CD4-positive, alpha-beta T cell treated with Interleukin-10 for 1 hour (primary cell): ENCODE results near the gene STK38.

Experiments used
- DNase-seq: peaks from one replicate; pipeline ENCODE4 v3.0.0-alpha.2; 2020

Gene STK38

DNA sequence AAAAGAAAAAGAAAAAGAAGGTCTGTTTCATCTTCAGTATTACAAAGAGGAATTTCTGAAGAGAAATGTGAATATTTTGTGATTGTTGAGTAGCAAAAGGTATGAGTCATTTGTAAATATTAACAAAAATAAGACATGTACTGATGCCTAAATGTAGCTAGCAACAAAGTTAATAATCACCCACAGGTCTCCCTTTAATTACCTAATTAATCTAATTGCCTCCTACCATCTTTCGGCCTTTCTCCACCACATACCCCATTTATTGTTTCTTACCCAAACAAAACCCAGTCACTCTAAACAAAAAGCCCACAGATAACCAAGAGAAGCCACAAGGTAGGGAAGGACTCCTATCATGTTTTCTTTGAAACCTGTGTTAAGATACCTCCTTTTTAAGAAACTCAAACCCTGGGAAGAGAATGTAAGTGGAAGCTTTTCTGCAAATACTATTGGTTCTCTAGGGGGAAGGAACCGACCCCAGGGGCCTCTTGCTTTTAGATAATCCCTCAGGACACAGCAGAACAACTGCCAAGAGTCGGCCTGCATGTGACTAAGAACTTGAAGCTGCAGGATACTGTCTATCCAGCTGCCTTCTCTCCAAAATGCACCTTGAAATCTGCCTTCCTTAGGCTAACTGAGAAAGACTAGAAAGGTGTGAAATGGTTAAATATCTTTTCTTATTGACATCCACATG is 16.1 kb upstream of the STK38 start:
- no peak for DNase-seq

DNA sequence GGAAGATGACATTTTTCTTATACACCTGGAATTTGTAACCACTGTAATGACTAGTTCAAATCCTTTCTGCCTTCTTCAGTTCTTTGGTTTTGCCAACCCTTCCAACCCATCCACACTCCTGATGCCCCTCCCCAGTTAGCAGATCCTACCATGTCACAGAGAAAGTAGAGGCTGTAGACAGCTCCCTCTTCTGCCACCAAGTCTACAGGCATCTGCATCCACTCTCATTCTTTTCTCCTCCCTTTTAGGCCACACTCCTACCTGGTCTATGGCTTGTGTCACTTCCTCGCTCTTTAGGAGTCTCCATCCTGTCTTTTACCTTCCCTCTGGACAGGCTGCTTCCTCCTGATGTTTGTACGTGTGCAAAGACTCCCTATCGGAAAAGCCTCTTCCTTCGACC is 13.5 kb upstream of the STK38 start:
- DNase-seq, result no peak

- no peak for DNase-seq
Measured at GRCh38 chr6:36559011-36559793, 11.9 kb upstream of the STK38 start.

GRCh38 chr6:36556281-36556680 is 9.0 kb upstream of the STK38 start:
- no peak for DNase-seq

GRCh38 chr6:36555750-36556252 is 8.5 kb upstream of the STK38 start:
- no peak for DNase-seq

DNA sequence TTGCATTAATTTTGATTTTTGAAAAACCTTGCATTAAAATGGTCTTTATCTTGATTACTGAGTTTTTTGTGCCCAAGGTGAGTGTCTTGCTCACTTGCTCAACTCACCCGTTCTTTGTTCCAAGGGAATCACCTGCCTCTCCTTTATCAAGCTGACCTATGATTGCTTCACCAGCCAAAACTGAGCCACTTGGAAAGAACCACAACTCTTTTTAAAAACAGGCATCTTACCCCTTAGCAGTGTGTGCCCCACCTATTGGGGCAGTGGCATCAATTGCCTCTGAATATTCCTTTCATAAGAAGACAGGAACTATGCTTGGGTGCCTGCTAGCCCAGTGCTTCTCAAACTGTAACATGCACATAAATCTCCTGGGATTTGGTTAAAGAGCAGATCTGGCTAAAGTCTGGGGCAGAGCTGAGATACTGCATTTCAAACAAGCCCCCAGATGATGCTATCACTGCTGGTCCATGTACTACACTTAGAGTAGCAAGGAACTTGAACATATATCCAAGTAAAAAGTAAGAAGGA is 3.3 kb upstream of the STK38 start:
- DNase-seq, result no peak

GRCh38 chr6:36548401-36548743 is 1.1 kb upstream of the STK38 start:
- no peak for DNase-seq

DNA sequence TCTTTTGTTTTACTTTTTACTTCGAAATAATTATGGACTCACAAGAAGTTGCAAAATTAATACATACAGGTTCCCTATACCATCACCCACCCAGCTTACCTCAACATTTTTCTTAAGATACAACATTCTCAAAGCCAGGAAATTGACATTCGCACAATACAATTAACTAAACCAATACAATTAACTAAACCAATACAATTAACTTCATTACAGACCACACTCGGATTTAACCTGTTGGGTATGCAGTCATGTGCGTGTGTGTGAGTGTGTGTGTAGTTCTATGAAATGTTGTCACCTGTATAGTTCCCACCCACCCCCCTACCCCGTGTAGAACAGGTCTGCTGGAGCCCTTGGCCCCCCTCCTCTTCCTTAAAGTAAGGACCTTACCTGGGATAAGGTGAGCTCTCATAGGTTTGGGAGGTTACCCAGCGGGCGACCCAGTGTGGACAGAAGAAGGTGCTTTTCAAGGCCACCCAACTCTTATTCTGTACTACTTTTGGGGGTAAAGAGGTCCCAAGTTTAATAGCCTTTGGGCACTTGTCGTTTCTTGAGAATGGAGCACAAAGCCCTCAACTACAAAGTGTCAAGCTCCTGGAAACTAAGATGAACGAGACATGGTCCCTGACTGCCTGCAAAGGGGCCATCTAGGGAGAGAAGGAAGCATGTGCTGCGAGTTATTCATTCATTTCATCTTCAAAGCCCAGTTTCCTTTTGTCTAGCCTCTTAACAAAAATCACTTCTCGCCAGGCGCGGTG is 544 bp upstream of the STK38 start:
- DNase-seq, result peak; percentile 19

GRCh38 chr6:36546308-36546919 is 865 bp downstream of the STK38 start:
- peak; percentile 33 for DNase-seq

DNA sequence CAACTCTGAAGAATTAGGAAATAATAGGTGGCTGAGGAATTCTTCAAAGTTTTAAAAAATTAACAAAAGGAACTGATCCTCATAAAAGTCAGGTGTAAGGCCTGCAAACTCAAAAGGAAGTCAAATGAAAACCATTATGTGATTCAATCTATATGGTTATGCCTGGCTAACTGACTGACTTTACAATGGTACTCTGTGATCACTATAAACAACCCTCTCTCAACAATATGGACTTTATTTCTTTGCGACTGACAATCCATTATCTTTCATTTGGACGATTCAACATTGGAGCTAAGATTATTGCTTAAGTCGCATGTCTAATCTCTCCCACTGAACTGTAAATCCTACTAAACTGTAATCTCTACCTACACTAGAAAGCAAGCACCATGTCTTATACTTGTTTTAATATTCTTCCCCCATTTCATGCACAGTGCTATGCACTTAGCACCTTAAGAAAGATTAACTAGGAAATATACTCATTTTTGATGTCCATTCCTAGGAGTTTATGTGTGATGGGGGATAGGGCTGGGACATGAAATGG is 1.4 kb downstream of the STK38 start:
- DNase-seq, result peak; percentile 11

GRCh38 chr6:36544228-36544627 is 3.1 kb downstream of the STK38 start:
- peak; percentile 78 for DNase-seq

DNA sequence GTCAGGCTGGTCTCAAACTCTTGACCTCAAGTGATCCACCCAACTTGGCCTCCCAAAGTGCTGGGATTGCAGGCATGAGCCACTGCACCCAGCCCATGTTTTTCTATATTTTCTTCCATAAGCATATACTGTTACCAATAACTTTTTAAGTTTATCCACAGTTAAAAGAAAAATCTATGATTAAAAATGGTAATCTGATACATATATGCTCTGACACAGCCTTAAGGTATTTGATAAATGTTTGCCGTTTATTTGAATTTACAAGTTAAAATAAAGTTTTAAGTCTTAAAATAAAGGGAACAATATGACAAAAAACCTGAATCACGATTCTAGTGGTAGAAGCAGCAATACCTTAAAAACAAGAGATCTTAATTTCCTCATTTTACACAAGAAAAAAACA is 5.2 kb downstream of the STK38 start:
- no peak for DNase-seq

DNA sequence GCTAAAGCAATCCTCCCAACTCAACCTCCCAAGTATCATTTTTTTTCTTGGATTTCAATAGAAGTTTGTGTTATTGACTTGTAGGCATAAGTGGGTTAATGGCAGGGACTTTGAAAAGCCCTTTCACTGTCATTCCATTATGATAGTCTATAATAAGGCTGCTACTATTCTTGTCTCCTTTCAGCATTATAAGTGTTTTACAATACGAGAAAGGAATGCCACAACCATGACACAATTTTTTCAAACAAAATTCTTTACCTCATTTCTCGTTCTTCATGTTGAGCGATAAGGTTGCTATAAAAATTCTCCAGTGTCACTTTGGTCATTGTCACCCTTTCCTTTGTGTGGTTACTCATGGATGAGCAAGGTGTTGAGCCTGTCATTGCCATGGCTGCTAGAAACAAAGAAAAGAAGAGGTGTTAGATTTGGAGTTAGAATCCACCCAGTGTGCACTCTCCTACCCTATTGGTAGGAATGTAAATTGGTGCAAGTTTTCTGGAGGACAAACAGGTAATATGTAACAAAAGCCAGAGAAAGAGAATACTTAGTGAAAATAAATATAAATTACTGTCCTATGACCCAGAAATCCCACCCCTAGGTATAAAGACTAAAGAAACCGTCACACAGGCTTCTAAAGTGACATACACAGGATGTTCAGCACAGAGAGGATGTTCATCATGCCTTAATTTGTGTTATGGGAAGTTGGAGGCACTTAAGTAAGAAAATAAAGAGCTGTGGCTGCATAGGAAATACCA is 7.3 kb downstream of the STK38 start:
- DNase-seq, result peak; percentile 32

GRCh38 chr6:36536873-36537547 is 10.3 kb downstream of the STK38 start:
- DNase-seq, result no peak

- DNase-seq, result no peak
Measured at GRCh38 chr6:36533321-36533720, 14.0 kb downstream of the STK38 start.

DNA sequence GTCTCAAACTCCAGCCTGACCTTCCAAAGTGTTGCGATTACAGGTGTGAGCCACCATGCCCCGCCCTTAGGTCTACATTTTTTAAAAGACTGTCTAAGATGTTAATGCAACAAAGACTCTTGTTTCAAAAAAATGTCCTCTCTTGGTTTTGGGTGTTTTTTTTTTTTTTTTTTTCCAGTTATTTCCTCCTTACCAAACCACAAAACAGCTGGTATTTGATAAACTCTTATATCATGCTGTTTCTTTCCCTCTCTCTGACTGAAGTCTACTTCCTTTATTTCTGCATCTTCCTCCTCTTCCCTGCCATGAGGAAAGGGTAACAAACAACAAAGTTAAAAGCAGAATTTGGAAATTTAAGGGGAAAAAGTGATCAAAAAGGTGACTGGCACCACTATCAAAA is 21.2 kb downstream of the STK38 start:
- DNase-seq, result no peak

- DNase-seq, result no peak
Measured at GRCh38 chr6:36525346-36525745, 21.9 kb downstream of the STK38 start.

DNA sequence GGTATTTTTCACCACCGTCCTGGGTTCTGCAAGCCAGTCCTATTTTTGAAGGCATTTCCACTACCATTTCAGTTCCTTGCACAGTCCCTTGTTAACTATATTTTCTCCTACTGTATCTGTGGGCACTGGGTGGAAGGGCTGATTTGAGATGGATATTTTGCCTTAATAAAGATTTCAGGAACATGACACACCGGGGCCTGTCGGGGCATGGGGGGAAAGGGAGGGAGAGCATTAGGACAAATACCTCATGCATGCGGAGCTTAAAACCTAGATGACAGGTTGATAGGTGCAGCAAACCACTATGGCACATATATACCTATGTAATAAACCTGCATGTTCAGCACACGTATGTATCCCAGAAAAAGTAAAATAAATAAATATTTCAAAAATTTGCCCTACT is 22.4 kb downstream of the STK38 start:
- no peak for DNase-seq

GRCh38 chr6:36523936-36524499 is 23.3 kb downstream of the STK38 start:
- DNase-seq, result no peak

DNA sequence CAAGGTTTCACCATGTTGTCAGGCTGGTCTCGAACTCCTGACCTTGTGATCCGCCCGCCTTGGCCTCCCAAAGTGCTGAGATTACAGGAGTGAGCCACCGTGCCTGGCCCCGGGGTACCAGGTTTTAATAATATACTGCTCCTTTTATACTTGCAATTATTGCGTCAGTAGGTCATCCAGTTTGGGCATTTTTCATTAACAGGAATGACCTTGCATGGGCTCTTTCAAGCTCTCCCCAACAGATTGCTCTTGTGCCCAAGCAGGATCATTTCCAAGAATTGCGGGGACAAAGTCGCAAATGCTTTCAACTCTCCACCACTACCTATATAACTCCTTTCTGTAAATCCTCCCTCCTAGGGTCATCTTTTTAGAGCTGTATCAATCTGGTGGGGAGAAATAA is 23.8 kb downstream of the STK38 start:
- DNase-seq, result no peak

GRCh38 chr6:36519352-36519751 is 27.9 kb downstream of the STK38 start:
- DNase-seq, result no peak
